WTC11 (cell line): ENCODE data around the gene IL21R.

Experiments
- ETV6 ChIP-seq: sonication (generic); formaldehyde crosslinking; IDR thresholded peaks from 2 replicates; pipeline ENCODE4 v1.8.1; 2022; ENCODE audit warnings: mild to moderate bottlenecking, missing genetic modification reagents
- TF ChIP-seq, protein P1 (sequence below): fragments of 200-600 bp; IDR thresholded peaks from 2 replicates; pipeline ENCODE4 v1.8.0; 2022; ENCODE audit warnings: antibody characterized with exemption
- TF ChIP-seq, protein P2 (sequence below): sonication (generic); formaldehyde crosslinking; IDR thresholded peaks from 2 replicates; pipeline ENCODE4 v1.8.0; 2022; ENCODE audit warnings: mild to moderate bottlenecking, missing genetic modification reagents
- TF ChIP-seq, protein P3 (sequence below): sonication (generic); formaldehyde crosslinking; IDR thresholded peaks from 2 replicates; pipeline ENCODE4 v1.8.1; 2023; ENCODE audit warnings: mild to moderate bottlenecking, missing genetic modification reagents
- TF ChIP-seq, protein P4 (sequence below): sonication (generic); formaldehyde crosslinking; IDR thresholded peaks from 2 replicates; pipeline ENCODE4 v1.8.1; 2022; ENCODE audit warnings: low read depth, missing genetic modification reagents, borderline replicate concordance

DNA sequence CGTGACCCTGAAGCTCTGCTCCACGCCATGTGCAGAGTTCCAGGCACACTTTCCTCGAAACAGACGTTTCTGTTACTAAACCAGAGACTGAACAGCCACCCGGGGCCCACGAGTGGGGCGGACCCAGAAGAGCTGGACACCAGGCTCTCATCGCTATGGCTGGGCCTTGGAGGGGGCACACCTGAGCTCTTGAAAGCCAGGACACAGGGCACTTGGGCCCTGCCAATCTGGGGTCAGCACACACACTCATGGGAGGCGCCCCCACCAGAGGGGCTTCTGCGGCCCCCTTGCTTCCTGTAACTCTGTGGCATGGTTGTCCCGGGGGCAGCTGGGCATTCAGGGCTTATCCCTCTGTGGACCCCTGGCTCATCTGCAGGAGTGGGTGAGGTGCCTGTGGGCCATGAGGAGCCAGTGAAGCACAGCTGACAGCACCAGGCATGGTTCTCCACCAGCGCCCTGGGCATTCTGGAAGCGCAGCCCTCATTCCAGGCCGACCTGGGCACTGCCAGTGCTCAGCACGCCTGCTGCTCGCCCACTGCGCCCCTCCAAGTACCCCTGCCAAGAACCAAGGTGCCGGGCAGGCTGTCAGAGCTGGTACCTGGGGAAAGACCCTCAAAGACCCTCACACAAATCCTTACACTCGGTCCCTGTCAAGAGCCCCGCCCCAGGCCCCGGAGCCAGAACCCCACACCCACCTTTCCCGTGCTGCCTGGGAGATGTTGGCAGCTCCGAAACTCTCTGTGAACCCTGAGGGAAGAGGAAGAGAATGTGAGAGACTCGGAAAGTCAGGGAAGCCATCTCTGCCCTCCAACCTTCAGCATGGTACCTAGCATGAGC is 61.1 kb downstream of the IL21R start:
- TF ChIP-seq, protein P1, sequence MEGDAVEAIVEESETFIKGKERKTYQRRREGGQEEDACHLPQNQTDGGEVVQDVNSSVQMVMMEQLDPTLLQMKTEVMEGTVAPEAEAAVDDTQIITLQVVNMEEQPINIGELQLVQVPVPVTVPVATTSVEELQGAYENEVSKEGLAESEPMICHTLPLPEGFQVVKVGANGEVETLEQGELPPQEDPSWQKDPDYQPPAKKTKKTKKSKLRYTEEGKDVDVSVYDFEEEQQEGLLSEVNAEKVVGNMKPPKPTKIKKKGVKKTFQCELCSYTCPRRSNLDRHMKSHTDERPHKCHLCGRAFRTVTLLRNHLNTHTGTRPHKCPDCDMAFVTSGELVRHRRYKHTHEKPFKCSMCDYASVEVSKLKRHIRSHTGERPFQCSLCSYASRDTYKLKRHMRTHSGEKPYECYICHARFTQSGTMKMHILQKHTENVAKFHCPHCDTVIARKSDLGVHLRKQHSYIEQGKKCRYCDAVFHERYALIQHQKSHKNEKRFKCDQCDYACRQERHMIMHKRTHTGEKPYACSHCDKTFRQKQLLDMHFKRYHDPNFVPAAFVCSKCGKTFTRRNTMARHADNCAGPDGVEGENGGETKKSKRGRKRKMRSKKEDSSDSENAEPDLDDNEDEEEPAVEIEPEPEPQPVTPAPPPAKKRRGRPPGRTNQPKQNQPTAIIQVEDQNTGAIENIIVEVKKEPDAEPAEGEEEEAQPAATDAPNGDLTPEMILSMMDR: no peak
- TF ChIP-seq, protein P2, sequence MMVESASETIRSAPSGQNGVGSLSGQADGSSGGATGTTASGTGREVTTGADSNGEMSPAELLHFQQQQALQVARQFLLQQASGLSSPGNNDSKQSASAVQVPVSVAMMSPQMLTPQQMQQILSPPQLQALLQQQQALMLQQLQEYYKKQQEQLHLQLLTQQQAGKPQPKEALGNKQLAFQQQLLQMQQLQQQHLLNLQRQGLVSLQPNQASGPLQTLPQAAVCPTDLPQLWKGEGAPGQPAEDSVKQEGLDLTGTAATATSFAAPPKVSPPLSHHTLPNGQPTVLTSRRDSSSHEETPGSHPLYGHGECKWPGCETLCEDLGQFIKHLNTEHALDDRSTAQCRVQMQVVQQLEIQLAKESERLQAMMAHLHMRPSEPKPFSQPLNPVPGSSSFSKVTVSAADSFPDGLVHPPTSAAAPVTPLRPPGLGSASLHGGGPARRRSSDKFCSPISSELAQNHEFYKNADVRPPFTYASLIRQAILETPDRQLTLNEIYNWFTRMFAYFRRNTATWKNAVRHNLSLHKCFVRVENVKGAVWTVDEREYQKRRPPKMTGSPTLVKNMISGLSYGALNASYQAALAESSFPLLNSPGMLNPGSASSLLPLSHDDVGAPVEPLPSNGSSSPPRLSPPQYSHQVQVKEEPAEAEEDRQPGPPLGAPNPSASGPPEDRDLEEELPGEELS (CRISPR knock-in tag): no peak
- TF ChIP-seq, protein P3, sequence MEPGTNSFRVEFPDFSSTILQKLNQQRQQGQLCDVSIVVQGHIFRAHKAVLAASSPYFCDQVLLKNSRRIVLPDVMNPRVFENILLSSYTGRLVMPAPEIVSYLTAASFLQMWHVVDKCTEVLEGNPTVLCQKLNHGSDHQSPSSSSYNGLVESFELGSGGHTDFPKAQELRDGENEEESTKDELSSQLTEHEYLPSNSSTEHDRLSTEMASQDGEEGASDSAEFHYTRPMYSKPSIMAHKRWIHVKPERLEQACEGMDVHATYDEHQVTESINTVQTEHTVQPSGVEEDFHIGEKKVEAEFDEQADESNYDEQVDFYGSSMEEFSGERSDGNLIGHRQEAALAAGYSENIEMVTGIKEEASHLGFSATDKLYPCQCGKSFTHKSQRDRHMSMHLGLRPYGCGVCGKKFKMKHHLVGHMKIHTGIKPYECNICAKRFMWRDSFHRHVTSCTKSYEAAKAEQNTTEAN (CRISPR knock-in tag): no peak
- TF ChIP-seq, protein P4, sequence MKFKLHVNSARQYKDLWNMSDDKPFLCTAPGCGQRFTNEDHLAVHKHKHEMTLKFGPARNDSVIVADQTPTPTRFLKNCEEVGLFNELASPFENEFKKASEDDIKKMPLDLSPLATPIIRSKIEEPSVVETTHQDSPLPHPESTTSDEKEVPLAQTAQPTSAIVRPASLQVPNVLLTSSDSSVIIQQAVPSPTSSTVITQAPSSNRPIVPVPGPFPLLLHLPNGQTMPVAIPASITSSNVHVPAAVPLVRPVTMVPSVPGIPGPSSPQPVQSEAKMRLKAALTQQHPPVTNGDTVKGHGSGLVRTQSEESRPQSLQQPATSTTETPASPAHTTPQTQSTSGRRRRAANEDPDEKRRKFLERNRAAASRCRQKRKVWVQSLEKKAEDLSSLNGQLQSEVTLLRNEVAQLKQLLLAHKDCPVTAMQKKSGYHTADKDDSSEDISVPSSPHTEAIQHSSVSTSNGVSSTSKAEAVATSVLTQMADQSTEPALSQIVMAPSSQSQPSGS (CRISPR knock-in tag): no peak
- TF ChIP-seq ETV6 (CRISPR knock-in tag): no peak
